Activated CD4-positive, CD25-positive, alpha-beta regulatory T cell treated with anti-CD3 and anti-CD28 coated beads, Interleukin-2, amount 50 U/mL, for 16 hours (primary cell): ENCODE data around the gene TMEM221.

ENCODE experiments used
- DNase-seq: peaks from one replicate; pipeline ENCODE4 v3.0.0-alpha.2; 2020; ENCODE audit warnings: low read depth, low spot score

Gene TMEM221

DNA sequence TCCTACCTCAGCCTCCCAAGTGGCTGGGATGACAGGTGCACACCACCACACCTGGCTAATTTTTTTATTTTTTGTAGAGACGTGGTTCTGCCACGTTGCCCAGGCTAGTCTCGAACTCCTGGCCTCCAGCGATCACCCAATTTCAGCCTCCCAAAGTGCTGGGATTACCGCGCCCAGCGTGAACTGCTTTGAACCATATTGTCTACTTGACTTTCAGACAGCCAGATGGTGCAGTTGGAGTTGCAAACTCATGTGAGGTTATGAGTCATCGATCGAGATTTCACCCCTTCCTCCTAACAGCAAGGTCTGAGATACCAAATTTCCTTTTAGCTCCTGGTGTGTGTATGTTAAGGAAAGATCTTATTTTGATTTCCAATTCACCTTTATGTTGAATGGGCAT is 24.6 kb upstream of the TMEM221 start:
- DNase-seq = no peak

DNA sequence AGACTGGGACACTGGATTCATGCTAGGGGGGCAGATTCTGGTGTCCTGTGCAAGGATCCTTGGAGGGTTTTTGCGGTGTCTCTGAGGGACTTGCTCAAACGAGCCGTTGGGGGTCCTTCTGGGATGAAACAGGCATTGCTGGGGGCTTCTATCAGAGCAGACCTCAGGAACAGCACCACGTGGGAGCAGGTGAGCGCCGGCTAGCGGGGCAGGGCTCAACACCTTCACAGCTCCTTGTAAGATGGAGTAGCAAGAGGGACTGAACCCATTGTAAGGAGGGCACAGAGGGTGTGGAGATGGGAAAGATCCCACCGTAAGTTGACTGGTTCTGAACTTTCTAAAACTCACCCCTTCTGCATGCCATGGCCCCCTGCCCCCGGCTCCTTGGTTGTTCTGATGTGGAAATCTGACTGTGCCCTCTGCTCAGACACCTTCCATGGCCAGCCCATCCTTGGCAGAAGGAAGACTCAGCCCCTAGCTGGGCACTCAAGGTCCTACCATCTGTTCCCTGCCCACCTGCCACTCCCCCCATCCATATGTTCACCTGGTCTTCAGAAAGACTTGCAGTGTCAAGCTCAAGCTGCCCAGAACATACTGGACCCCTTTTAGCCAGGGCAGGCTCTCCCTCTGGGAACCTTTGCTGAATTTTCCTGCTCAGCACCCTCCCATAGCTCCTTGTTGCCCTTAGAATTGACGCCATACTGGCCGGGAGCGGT is 23.1 kb upstream of the TMEM221 start:
- no peak for DNase-seq

DNA sequence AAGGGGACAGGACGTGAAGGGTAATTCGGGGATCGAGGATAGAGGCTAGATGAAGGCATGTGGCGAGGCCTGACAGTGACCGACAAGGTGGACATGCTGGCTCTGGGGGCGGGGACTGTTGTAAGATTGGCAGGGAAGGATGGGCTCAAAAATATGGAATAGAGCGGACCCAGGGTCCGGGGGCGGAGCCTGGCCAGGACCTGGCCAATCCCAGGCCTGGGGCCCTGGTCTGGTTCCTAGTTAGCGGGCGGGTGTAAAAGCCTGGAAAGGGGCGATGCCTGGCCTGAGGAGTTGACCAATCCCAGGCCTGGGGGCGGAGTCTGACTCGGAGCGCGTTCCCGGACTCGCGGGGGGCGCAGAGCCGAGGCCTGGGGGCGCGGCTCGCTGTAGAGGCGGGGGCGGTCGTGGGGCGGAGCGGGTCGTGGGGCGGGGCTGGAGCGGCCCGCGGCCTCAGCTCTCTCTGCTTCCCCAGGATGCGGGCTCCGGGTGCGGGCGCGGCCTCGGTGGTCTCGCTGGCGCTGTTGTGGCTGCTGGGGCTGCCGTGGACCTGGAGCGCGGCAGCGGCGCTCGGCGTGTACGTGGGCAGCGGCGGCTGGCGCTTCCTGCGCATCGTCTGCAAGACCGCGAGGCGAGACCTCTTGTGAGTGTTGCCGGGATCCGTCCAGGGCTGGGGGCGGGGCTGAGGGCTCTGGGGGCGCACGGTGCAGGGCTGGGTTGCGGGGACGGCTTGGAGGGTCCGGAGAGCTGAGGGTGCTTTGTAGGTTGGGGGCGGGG is 21.8 kb upstream of the TMEM221 start, which contains the start of gene SLC27A1:
SLC27A1 (plus strand) TSS at position 457 of the 774 bp plus-strand sequence; CDS start at position 474, 17 bp downstream.
- DNase-seq = peak; percentile 74

DNA sequence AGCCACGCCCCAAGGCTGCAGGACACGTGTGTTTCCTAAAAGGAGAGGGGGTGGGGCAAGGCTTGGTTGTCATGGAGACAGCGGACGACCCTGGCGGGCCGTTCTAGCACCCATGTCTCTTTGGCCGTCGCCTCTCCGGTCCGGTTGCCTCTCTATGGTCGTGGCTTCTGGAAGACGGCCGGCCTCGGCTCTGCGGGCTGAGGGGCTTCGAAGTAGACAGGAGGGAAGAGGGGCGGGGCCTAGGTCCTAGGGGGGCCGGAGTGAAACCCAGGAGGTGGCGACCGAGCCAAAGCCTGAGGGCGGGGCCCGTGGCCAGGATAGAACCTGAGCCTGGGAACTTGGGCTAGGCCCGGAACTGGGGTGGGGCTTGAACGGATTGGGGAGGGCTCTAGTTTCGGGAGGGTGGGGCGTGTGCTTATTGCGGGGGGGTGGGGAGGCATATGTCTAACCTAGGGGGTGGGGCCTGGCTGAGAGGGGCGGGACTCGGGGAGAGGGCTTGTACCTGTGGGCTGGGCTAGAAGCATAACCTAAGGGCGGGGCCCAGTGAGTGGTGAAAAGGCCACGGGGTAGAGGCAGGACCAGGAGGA is 21.1 kb upstream of the TMEM221 start:
- DNase-seq = peak; percentile 79

DNA sequence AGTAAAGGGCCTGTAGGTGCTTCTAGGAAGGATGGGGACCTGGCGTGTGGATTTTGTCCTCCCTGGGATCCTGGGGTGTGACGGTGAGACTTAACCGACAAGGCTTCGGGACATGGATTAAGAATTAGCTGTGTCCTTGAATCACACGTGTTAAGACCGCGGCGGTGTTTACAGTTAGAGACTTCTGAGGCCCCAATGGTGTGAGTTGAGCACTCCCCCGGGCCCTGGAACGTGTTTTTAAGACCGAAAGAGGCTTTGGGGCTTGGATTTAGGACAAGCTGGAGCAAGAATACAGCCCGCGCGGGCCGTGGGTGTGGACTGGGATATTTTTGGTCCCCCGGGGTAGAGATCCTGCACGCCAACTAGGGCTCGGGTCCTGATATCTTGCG is 20.6 kb upstream of the TMEM221 start:
- no peak for DNase-seq

DNA sequence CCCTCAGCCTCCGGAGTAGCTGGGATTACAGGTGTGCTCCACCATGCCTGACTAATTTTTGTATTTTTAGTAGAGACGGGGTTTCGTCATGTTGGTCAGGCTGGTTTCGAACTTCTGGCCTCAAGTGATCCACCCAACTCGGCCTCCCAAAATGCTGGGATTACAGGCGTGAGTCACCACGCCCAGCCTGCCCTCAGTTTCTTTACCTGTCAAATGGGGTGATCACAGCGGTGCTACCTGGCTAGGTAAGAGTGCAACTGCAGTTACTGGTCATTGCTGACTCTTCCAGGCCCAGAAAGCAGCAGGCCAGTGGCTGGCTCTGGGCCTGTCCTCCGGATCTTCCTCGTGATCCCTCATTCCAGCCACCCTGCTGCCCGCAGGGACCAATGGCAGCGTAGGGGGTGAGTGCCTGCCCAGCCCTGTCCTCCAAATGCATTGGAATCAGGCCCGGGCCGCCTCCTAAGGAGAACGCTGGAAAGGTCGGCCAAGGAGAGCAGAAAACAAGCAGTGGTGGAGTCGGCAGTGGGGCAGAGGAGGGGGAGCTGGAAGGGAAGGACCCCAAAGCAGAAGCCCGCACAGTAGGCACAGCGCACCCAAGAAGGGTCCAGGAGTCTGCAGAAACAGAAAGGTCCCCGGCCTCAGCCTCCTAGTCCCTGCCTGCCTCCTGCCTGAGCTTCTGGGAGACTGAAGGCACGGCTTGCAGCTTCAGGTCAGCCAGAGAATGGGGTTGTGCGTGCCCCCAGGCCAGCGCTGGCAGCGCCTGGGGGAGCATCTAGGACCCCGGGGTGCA is 20.0 kb upstream of the TMEM221 start:
- DNase-seq = no peak

DNA sequence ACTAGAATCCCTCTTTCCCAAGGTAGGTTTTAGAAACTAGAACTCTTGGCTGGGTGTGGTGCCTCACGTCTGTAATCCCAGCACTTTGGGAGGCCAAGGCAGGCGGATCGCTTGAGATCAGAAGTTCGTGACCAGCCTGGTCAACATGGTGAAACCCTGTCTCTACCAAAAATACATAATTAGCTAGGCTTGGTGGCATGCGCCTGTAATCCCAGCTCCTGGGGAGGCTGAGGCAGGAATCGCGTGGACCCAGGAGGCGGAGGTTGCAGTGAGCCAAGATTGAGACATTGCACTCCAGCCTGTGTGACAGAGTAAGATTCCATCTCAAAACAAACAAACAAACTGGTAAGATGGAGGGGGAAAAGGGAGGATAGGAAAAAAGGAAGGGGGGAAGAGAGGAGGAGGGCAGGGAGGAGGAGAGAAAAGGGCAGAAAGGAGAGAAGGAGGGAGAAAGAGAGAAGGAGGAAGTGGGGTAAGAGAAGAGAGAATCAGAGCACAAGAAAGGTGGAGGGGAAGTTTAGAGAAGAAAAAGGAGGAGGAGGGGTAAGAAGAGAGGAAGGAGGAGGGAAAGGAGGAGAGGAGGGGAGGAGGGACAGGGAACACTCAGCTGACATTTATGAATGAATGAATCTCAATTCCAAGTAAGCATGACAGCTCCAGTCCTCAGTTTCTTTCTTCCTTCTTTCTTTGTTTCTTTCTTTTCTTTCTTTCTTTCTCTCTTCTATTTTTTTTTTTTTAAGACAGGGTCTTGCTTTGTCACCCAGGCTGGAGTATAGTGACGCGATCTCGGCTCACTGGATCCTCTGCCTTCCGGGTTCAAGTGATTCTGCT is 19.2 kb upstream of the TMEM221 start:
- no peak for DNase-seq

DNA sequence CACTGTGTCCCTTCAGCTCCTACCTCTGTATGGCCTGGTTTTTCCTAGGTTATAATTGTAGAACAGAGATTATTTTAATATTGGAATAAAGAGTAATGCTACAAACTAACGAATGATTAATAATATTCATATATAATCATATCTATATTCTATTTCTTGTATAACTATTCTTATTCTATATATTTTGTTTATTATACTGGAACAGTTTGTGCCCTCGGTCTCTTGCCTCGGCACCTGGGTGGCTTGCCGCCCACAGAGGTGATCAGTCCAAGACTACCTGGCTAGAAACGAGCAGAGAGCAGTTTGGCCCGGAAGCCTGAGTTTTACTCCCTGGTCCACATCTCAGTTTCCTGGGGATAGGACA is 18.0 kb upstream of the TMEM221 start:
- DNase-seq = no peak

DNA sequence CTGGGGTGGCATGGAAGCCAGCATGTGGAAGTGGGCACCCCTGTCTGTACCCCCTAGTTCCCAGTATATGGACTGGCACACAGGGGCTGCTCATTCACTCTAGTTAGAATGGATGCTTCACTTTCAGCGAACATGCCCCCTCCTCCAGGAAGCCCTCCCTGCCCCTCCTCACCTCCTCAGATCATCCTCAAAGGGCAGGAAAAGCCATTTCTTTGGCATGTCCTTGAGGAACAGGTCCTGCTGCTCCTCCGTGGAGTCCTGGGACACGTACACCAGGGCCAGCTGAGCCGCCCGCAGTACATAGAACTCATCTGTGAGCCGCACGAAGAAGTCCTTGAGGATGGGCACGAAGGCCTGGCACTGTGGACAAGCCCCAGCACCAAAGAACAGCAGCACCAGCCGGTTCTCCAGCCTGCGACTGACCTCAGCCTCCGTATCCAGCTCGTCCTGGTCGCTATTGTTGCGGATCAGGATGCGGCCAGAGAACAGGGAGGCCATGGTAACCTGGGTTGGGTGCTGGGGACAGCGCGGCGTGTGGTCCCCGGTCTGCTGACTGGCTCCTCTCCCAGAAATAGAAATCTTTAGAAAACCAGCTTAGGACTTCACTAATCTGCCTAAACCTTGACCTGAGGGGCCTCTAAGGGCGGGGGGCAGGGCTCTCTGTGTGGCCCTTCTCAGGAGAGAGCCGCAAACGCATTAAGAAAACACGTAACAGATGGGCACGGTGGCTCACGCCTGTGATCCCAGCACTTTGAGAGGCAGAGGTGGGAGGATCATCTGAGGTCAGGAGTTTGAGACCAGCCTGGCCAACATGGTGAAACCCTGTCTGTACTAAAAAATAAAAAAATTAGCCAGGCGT is 12.1 kb upstream of the TMEM221 start, which contains the start of gene NXNL1:
NXNL1 (minus strand) TSS at position 555 of the 859 bp plus-strand sequence; CDS start at position 498, 57 bp downstream.
- no peak for DNase-seq

DNA sequence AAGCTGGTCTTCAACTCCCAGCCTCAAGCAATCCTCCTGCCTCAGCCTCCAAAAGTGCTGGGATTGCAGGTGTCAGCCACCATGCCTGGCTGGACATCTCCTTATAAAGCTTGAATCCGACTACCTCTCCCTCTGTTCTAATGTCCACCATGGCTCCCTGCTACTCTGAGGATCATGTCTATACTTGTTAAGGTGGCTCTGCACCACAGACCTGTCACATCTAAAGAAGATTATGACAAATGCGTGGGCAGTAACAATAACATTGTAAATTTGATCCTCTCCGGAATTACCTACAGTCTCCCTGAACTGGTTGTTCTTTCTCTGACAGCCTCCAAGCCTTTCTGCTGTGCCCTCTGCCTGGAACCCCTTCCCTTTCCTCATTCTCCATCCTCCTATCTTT is 10.5 kb upstream of the TMEM221 start:
- DNase-seq = no peak

DNA sequence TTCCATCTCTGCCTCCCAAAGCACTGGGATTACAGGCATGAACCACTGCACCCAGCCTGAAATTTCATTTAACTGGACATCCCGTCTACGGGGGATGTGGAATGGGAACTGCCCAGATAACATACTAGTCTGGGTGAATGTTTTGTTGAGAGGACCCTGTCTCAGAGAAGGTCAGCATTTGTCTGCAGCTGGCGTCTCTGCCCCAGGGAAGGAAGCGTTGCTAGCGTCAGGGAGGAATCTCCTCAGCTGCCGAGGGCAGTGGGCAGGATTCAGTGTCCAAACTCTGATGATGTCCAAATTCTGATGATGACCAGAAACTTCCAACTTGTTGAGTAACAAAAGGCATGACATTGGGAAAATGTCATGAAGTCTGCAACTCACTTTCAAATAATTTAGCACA is 9.1 kb upstream of the TMEM221 start:
- DNase-seq = no peak

DNA sequence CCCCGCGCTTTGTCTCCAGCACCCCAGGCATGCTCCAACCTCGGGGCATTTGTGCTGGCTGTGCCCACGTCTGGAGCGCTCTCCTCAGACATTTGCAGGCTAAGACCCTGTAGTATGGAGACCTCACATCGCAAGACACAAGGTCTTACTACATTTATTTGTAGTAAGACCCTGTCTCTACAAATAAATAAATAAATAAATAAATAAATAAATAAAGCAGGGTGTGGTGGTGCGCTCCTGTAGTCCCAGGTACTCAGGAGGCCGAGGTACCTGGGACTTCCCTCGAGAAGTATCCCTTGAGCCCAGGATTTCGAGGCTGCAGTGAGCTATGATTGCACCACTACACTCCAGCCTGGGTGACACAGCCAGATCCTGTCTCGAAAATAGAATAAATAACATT is 7.7 kb upstream of the TMEM221 start:
- DNase-seq = no peak

DNA sequence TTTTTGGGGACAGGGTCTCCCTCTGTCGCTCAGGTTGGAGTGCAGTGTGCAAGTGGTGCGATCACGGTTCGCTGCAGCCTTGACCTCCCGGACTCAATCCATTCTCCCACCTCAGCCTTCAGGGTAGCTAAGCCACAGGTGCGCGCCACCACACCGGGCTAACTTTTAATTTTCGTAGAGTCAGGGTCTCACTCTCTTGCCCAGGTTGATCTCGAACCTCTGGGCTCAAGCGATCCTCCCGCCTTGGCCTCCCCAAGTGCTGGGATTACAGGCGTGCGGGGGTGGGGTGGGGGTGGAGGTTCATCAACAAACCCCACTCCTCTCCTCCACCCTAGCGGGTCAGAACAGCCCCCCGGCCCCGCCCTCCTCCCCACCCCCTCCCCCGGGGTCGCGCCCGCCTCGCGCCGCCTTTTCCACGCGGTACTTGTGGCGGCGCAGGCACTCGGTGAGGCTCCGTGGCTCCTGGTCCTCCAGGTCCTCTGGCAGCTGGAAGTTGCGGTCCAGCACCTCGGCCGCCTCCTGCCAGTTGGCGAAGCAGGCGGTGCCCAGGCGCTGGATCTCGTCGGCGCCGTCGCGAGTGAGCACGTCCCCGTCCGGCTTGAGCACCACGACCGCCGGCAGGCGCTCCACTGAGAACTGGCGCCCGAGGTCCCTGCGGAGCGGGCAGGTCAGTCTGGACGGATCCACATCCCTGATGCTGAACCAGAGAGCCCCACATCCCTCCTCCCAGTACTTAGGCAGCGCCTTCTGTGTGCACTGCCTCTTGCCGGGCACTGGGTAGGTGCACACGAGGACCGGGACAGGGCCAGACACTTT is 7.0 kb upstream of the TMEM221 start:
- no peak for DNase-seq

DNA sequence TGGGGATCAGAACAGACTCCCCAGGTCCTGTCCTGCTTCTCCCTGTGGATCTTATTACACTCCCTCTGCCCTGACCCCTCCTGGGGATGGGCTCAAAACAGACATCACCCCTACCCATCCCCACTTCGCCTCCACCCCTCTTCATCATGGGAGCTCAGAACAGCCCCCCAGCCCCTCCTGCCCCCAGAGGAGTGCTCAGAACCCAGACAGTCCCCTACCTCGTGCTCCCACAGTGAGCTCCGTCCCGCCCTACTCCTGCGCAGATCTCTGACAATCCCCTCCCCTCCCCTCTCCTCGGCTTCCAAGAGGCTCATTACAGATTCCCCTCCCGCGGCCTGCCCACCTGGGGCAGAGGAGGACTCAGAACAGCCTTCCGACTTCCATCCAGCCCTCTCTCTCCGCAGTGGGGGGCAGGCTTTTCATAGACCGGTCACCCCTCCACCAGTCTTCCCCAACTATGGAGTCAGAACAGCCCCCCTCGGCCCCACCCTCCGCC is 6.2 kb upstream of the TMEM221 start:
- DNase-seq = no peak

DNA sequence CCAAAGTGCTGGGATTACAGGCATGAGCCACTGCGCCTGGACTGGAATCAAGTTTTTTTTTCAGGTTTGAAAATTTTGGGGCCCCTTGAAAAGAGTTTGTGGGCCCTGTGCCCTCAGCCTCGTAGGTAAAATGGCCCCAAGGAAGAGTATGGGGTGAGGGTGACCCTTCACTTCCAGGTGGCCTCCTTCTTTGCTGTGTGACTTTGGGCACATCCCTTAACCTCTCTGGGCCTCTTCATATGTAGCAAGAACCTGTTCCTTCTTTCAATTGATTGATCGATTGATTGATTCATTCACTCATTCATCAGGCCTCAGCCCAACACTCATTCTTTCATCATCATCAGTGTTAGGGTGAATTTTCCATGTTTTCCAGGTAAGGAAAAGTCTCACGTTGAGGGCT is 3.4 kb upstream of the TMEM221 start:
- DNase-seq = no peak

DNA sequence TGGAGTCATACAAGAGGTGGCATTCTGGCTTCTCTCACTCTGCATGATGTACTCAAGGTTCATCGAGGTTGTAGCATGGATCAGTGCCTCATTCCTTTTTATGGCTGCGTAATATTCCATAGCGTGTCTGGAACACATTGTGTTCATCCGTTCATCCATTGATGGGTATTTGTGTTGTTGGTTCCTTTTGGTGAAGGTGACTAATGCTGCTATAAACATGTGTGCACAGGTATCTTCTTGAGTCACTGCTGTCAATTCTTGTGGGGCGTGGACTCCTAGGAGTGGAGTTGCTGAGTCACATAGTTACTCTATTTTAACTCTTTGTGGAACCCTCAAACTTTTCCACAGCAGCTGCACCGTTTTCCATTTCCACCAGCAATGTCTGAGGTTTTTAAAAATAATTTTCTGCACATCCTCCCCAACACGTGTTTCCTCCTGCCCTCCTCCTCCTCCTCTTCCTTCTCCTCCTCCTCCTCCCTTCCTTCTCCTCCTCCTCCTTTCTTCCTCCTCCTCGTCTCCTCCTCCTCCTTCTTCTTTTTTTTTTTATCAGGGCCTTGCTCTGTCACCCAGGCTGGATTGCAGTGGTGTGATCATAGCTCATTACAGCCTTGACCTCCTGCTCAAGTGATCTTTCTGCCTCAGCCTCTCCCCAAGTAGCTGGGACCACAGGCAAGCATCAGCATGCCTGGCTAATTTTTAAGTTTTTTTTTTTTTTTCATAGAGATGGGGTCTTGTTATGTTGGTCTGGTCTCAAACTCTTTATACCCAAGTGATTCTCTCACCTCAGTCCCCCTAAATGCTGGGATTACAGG is 2.0 kb upstream of the TMEM221 start:
- no peak for DNase-seq

DNA sequence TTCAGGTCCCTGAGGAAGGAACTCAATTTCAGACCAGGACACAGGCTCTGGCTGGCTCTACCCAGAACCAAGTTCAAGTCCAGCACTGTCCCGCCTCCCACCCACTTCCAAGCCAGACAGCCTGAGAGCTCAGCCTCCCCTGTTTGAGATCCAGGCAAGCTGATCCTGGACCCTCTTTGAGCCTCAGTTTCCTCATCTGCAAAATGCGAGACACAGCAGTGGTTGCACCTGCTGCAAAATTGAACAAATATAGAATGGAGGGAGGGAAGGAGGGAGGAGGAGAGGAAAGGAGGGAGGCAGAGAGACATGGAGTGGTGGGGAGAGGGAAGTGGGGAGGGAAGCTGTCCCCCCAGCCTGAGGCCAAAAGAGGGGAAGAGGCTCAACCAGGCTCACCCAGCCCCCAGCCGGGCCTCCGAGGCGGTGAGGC is 751 bp downstream of the TMEM221 start:
- DNase-seq = no peak

DNA sequence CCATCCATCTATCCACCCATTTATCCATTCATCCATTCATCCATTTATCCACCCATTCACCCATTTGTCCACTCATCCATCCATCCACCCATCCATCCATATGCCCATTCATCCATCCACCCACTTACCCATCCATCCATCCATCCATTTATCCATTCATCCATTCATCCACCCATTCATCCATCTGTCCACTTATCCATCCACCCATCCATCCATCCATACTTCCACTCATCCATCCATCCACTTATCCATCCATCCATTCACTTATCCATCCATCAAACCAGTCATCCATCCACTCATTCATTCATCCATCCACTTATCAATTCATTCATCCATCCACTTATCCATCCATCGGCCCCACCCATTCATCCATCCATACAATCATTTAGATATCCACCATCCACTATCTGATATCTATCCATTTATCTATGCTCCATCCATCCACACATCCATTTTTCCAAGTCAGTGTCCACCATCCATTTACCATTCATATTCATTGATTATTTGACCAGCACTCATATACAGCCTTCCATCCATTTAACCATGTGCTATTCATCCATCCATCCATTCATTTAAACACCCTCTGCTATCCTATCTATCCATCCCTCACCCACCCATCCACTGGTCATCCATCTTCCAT is 2.8 kb downstream of the TMEM221 start:
- DNase-seq = no peak
